NCI-H1694 treated with DMSO at 0.1 percent for 48 hours (cell line): ENCODE results near the gene COL10A1.

ENCODE experiments used
- DNase-seq: peaks from one replicate; lab custom pipeline; 2025; lab: John Stamatoyannopoulos, UW

The COL10A1 gene

DNA sequence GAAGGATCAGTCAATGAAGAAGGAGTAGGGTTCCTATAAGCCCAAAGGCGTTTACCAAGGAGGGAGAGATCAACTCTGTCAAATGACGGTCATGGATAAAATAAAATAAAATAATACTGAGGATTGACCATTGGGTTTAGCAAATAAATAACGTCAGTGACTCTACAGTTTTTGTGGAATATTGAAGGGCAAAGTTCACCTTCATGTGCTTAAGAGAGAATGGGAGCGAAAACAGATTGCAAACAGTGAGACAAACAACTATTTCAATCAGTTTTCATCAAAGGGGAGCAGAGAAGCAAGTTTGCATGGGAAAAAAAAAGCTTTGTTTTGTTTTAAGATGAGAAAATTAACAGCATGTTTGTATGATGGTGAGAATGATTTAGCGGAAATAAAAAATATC, 42.9 kb downstream of the COL10A1 start:
- no peak for DNase-seq

DNA sequence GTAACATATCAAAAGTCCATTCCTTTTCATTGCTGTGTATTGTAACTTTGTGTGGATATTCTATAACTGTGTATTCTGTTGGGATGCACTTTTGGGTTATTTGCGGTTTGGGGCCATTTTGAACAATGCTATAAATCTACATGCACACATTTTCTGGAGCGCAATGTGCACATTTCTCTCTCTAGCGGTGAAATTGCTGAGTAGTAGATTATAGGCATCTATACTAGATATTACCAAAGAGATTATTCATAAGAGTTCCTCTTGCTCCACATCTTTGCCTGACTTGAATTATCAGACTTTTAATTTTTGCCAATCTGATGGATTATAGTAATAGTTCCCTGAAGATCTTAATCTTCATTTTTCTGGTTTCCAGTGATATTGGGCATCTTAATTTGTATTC, 47.0 kb downstream of the COL10A1 start:
- DNase-seq = no peak

DNA sequence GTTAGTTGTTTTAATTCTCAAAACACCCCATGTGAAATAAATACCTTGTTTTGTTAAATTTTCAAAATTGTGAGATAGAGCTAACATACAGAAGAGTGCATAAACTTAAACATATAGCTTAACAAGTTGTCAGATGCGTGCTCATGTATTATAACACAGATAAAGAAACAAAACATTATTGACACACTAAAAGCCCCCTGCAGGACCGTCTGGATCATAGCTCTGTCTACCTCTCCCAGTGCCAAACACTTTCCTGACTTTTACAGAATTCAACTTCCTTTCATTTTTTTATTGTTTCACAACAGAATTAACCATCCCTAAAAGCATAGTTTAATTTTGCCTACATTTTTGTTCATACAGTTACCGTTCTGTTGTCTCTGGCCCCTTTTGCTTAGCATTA, 47.4 kb downstream of the COL10A1 start:
- DNase-seq = no peak

DNA sequence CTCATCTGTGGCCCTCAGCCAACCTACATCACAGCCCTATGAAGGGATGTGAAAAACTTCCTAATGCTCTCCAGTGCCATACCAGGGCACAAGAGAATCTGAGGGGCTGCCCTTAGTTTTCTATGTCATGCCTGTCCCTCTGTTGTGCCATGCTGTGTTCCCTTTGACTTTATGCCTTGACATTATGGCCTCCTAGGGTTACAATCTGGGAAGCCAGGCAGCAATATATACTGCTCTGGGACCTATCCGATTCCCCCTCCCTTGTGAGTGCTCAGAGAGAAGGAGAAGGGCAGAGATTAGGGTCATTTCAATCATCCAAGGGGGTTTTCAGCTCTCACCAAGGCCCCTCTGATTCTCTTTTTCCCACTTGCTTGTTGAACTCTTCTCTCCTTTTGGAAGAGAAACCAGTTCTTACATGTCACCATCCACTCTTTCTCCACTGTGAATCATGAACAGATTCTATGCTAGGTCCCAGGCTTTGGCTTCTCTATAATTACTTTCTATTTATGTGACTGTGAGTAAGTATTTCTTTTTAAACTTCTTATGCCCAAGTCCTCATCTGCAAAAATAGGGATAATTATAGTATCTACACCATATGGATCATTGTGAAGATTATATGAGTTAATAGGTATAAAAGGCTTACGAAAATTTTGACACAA, 51.1 kb downstream of the COL10A1 start:
- DNase-seq = no peak

DNA sequence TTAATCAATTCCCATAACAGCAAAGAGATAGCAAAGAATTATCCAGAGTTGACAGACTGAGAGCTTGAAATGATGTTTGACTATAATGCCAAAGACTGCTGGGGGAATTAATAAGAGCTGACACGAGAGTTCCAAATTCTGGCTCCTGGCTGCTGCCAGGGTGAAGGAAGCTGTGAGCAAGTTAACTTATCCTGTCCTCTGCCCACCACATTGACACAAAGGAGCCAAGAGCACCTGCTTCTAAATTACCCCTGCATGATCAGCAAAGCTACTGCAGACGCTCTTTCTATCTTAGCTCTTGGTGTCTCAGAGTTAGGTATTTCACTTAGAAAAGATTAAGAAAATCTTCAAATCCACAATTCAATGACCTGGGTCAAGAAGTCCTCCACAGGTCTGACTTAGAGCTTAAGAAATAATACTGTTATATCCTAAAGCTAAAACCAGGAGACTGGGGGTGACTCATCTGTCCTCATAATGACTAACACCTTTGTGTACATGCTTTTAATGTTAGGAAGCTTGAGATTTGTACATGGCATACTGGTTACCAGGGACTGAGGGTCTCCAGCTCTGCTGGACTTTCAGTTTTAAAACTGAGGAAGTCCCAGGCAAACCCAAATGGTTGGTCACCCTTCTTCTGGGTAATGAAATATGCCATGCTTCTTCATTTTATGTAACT, 52.0 kb downstream of the COL10A1 start:
- DNase-seq = no peak

DNA sequence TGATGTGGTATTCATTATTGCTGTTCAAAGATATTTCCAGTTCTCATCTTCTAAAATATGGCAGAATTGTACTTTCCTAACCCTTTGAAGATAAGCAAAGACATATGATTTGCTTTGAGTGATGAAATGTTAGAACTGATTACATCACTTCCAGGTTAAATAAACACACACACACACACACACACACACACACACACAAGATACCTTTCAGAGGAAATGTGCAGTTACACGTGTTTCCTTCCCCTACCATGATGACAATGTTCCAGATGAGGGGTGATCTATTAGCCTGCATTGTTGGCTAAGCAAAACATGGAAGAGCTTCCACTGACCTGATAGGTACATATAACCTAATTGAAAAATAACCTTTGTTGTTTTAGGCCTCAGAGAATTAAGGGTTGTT, 53.6 kb downstream of the COL10A1 start:
- DNase-seq = no peak

DNA sequence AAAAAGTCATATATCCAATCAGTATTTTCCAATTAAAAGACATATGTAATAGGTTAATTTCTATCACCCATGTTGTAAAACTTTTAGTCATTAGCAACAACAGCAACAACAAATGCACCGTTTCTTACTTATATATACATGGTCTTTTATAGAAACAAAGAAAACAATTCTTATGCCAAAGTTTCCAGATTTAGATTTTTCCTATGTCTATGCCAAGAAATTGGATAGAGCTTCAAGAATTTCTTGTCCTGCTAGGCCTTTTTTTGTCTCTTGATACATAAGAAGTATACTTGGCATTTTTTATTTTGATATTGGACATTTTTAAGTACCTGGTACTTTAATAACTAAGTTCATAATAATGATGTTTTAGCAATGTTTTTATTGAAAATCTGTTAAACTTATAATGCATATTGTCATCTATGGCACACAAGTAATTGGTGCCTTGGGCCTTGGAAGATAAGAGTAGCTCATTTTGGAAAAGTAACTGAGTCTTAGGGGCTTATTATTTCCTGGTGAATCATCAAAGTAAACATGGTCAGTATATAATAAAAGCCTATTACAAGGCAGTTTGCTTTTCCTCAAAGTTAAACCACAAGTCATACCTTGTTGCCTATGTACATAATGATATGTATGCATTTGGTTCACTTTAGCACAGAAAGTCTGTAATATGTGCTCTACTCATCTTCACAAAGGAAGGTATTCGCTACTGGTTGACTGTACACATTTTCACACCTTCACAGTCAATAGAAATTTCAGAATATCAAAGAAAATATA, 55.1 kb downstream of the COL10A1 start:
- no peak for DNase-seq

DNA sequence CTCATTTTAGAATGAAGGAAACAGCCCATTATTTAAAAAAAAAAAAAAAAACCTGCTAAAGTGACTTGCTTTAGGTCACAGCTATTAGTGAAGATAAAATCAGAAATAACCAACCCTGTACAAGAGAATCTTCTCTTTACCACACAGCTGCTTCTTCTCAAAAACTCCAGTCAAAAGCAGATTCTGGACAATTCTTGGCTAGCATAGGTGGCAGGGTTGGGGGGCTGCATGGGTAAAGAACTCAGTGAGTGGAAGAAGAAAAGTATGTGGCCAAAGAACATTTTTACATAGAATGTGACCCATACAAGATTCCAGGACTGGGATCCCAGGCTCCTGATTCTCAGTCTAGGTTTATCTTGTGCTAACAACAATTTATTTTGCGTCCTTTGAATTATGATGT, 55.8 kb downstream of the COL10A1 start:
- DNase-seq = no peak
